HEK293 (cell line): ENCODE measurements around the gene TRIM56.

Experiments
- GLI4 ChIP-seq: fragments of 450-650 bp; formaldehyde crosslinking; IDR thresholded peaks from 2 replicates; pipeline ENCODE4 v1.5.1; 2016; ENCODE audit warnings: missing biosample characterization, missing genetic modification characterization
- KLF17 ChIP-seq: fragments of 450-650 bp; formaldehyde crosslinking; IDR thresholded peaks from 2 replicates; pipeline ENCODE4 v1.5.1; 2016; ENCODE audit warnings: missing biosample characterization, missing genetic modification characterization
- MZF1 ChIP-seq: fragments of 450-650 bp; formaldehyde crosslinking; IDR thresholded peaks from 2 replicates; pipeline ENCODE4 v1.5.1; 2017; ENCODE audit warnings: missing biosample characterization, missing genetic modification characterization, borderline replicate concordance
- PRDM1 ChIP-seq: fragments of 450-650 bp; formaldehyde crosslinking; IDR thresholded peaks from 2 replicates; pipeline ENCODE4; 2016; ENCODE audit warnings: missing biosample characterization, missing genetic modification characterization
- RBAK ChIP-seq: fragments of 450-650 bp; formaldehyde crosslinking; IDR thresholded peaks from 2 replicates; pipeline ENCODE4 v1.5.1; 2016; ENCODE audit warnings: missing biosample characterization, missing genetic modification characterization
- SCRT1 ChIP-seq: fragments of 450-650 bp; formaldehyde crosslinking; IDR thresholded peaks from 2 replicates; pipeline ENCODE4 v1.5.1; 2016; ENCODE audit warnings: missing biosample characterization, missing genetic modification characterization, borderline replicate concordance
- SP3 ChIP-seq: fragments of 450-650 bp; formaldehyde crosslinking; IDR thresholded peaks from 2 replicates; pipeline ENCODE4 v1.5.1; 2016; ENCODE audit warnings: missing biosample characterization, missing genetic modification characterization
- SP7 ChIP-seq: fragments of 450-650 bp; formaldehyde crosslinking; IDR thresholded peaks from 2 replicates; pipeline ENCODE4 v1.5.1; 2016; ENCODE audit warnings: missing biosample characterization, missing genetic modification characterization
- TRIM28 ChIP-seq: IDR thresholded peaks from 2 replicates; pipeline ENCODE4 v1.6.1; 2011; ENCODE audit warnings: low read length, control low read depth, borderline replicate concordance
- WT1 ChIP-seq: fragments of 450-650 bp; formaldehyde crosslinking; IDR thresholded peaks from 2 replicates; pipeline ENCODE4 v1.5.1; 2016; ENCODE audit warnings: missing biosample characterization, missing genetic modification characterization
- ZBTB48 ChIP-seq: fragments of 450-650 bp; formaldehyde crosslinking; IDR thresholded peaks from 2 replicates; pipeline ENCODE4 v1.5.1; 2016; ENCODE audit warnings: missing biosample characterization, missing genetic modification characterization
- ZFP3 ChIP-seq: fragments of 450-650 bp; formaldehyde crosslinking; IDR thresholded peaks from 2 replicates; pipeline ENCODE4 v1.5.1; 2016; ENCODE audit warnings: low read depth, missing biosample characterization, missing genetic modification characterization
- ZNF133 ChIP-seq: fragments of 450-650 bp; formaldehyde crosslinking; IDR thresholded peaks from 2 replicates; pipeline ENCODE4 v1.5.1; 2016; ENCODE audit warnings: missing biosample characterization, missing genetic modification characterization
- ZNF148 ChIP-seq: fragments of 450-650 bp; formaldehyde crosslinking; IDR thresholded peaks from 2 replicates; pipeline ENCODE4 v1.5.0; 2017; ENCODE audit warnings: missing biosample characterization, missing genetic modification characterization, borderline replicate concordance
- ZNF155 ChIP-seq: fragments of 450-650 bp; formaldehyde crosslinking; IDR thresholded peaks from 2 replicates; pipeline ENCODE4 v1.5.1; 2016; ENCODE audit warnings: missing biosample characterization, missing genetic modification characterization
- ZNF184 ChIP-seq: fragments of 450-650 bp; IDR thresholded peaks from 2 replicates; pipeline ENCODE4 v1.5.1; 2018; ENCODE audit warnings: missing biosample characterization, mild to moderate bottlenecking, missing genetic modification characterization
- ZNF324 ChIP-seq: fragments of 450-650 bp; formaldehyde crosslinking; IDR thresholded peaks from 2 replicates; pipeline ENCODE4 v1.5.1; 2016; ENCODE audit warnings: missing biosample characterization, missing genetic modification characterization
- ZNF350 ChIP-seq: fragments of 450-650 bp; formaldehyde crosslinking; IDR thresholded peaks from 2 replicates; pipeline ENCODE4 v1.5.0; 2017; ENCODE audit warnings: missing biosample characterization, mild to moderate bottlenecking, missing genetic modification characterization
- ZNF354C ChIP-seq: fragments of 450-650 bp; formaldehyde crosslinking; IDR thresholded peaks from 2 replicates; pipeline ENCODE4 v1.5.1; 2016; ENCODE audit warnings: missing biosample characterization, missing genetic modification characterization, low read depth, borderline replicate concordance
- ZNF423 ChIP-seq: fragments of 450-650 bp; formaldehyde crosslinking; IDR thresholded peaks from 2 replicates; pipeline ENCODE4 v1.5.1; 2016; ENCODE audit warnings: missing biosample characterization, missing genetic modification characterization
- ZNF426 ChIP-seq: fragments of 450-650 bp; formaldehyde crosslinking; IDR thresholded peaks from 2 replicates; pipeline ENCODE4 v1.5.1; 2017; ENCODE audit warnings: missing biosample characterization, missing genetic modification characterization, mild to moderate bottlenecking, inconsistent platforms, moderate library complexity
- ZNF624 ChIP-seq: fragments of 450-650 bp; formaldehyde crosslinking; IDR thresholded peaks from 2 replicates; pipeline ENCODE4 v1.5.1; 2017; ENCODE audit warnings: missing biosample characterization, missing genetic modification characterization
- ZNF677 ChIP-seq: fragments of 450-650 bp; IDR thresholded peaks from 2 replicates; pipeline ENCODE4 v1.5.0; 2018; ENCODE audit warnings: missing biosample characterization, mild to moderate bottlenecking, missing genetic modification characterization, moderate library complexity
- ZNF747 ChIP-seq: fragments of 450-650 bp; formaldehyde crosslinking; IDR thresholded peaks from 2 replicates; pipeline ENCODE4 v1.5.1; 2016; ENCODE audit warnings: missing biosample characterization, missing genetic modification characterization
- ZNF843 ChIP-seq: fragments of 450-650 bp; formaldehyde crosslinking; IDR thresholded peaks from 2 replicates; pipeline ENCODE4 v1.5.1; 2016; ENCODE audit warnings: missing biosample characterization, missing genetic modification characterization
- TF ChIP-seq, protein P1 (sequence below): fragments of 450-650 bp; formaldehyde crosslinking; IDR thresholded peaks from 2 replicates; pipeline ENCODE4 v1.5.1; 2017; ENCODE audit warnings: missing biosample characterization, missing genetic modification characterization
- TF ChIP-seq, protein P2 (sequence below): fragments of 450-650 bp; formaldehyde crosslinking; IDR thresholded peaks from 2 replicates; pipeline ENCODE4 v1.5.1; 2016; ENCODE audit warnings: missing biosample characterization, missing genetic modification characterization
- TF ChIP-seq, protein P3 (sequence below): fragments of 450-650 bp; formaldehyde crosslinking; IDR thresholded peaks from 2 replicates; pipeline ENCODE4 v1.5.1; 2016; ENCODE audit warnings: missing biosample characterization, missing genetic modification characterization, low read depth
- TF ChIP-seq, protein P4 (sequence below): fragments of 450-650 bp; formaldehyde crosslinking; IDR thresholded peaks from 2 replicates; pipeline ENCODE4 v1.5.1; 2016; ENCODE audit warnings: missing biosample characterization, missing genetic modification characterization

Gene TRIM56

DNA sequence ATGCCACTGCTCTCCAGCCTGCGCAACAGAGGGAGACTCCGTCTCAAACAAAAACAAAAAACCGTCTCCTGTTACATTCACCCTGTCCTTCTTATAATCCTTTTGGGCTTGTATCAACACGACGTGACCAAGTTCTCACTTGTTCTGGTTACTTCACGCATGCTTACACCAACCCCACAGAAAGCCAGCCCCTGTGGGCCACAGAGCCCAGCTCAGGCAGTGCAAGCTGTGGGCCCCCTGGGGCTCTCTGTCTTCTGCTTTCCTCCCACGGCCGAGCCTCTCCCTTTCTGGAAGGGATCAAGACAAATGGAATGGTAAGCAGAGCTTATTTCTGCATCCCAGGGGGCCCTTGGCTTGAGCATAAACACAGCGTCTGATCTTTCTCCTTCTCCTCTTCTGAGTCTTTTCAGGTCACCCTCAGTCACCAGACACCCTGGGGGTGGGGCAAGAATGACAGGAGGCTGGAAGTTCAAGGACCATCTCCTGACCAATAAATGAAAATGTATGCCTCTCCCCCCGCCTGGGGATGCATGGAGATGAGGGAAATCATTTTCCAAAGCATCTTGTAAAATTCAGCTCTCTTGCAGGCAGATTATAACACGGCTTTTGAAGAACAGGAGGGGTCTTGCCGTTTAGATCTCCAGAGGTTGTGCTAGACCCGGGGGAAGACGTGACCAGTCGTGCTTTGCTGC is 19.0 kb upstream of the TRIM56 start (continued):
- TF ChIP-seq ZFP3 (tag by site-specific recombination) (peak; percentile 56; the same call in 1 of the 2 replicates), ZNF354C (tag by site-specific recombination) (no peak), GLI4 (tag by site-specific recombination) (no peak), WT1 (tag by site-specific recombination) (peak; percentile 56), ZNF148 (tag by site-specific recombination) (no peak), ZNF426 (tag by site-specific recombination) (no peak), ZNF843 (tag by site-specific recombination) (peak; percentile 56; the same call in 1 of the 2 replicates), ZNF350 (tag by site-specific recombination) (no peak), MZF1 (tag by site-specific recombination) (no peak), ZNF423 (tag by site-specific recombination) (peak; percentile 72), ZBTB48 (tag by site-specific recombination) (peak; percentile 61; the same call in 1 of the 2 replicates), SCRT1 (tag by site-specific recombination) (peak; percentile 68; the same call in 1 of the 2 replicates), ZNF747 (tag by site-specific recombination) (no peak), PRDM1 (tag by site-specific recombination) (peak; percentile 54), KLF17 (tag by site-specific recombination) (no peak), ZNF133 (tag by site-specific recombination) (no peak), SP3 (tag by site-specific recombination) (no peak), SP7 (tag by site-specific recombination) (peak; percentile 43; the same call in 1 of the 2 replicates), ZNF624 (tag by site-specific recombination) (no peak), ZNF677 (tag by site-specific recombination) (no peak), ZNF324 (tag by site-specific recombination) (no peak), TRIM28 (peak; percentile 79; the same call in 1 of the 2 replicates), RBAK (tag by site-specific recombination) (no peak), ZNF155 (tag by site-specific recombination) (no peak), ZNF184 (tag by site-specific recombination) (no peak)
- TF ChIP-seq, protein P1, sequence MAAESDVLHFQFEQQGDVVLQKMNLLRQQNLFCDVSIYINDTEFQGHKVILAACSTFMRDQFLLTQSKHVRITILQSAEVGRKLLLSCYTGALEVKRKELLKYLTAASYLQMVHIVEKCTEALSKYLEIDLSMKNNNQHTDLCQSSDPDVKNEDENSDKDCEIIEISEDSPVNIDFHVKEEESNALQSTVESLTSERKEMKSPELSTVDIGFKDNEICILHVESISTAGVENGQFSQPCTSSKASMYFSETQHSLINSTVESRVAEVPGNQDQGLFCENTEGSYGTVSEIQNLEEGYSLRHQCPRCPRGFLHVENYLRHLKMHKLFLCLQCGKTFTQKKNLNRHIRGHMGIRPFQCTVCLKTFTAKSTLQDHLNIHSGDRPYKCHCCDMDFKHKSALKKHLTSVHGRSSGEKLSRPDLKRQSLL (tag by site-specific recombination), result no peak
- TF ChIP-seq, protein P2, sequence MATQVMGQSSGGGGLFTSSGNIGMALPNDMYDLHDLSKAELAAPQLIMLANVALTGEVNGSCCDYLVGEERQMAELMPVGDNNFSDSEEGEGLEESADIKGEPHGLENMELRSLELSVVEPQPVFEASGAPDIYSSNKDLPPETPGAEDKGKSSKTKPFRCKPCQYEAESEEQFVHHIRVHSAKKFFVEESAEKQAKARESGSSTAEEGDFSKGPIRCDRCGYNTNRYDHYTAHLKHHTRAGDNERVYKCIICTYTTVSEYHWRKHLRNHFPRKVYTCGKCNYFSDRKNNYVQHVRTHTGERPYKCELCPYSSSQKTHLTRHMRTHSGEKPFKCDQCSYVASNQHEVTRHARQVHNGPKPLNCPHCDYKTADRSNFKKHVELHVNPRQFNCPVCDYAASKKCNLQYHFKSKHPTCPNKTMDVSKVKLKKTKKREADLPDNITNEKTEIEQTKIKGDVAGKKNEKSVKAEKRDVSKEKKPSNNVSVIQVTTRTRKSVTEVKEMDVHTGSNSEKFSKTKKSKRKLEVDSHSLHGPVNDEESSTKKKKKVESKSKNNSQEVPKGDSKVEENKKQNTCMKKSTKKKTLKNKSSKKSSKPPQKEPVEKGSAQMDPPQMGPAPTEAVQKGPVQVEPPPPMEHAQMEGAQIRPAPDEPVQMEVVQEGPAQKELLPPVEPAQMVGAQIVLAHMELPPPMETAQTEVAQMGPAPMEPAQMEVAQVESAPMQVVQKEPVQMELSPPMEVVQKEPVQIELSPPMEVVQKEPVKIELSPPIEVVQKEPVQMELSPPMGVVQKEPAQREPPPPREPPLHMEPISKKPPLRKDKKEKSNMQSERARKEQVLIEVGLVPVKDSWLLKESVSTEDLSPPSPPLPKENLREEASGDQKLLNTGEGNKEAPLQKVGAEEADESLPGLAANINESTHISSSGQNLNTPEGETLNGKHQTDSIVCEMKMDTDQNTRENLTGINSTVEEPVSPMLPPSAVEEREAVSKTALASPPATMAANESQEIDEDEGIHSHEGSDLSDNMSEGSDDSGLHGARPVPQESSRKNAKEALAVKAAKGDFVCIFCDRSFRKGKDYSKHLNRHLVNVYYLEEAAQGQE (tag by site-specific recombination), result no peak
- TF ChIP-seq, protein P3, sequence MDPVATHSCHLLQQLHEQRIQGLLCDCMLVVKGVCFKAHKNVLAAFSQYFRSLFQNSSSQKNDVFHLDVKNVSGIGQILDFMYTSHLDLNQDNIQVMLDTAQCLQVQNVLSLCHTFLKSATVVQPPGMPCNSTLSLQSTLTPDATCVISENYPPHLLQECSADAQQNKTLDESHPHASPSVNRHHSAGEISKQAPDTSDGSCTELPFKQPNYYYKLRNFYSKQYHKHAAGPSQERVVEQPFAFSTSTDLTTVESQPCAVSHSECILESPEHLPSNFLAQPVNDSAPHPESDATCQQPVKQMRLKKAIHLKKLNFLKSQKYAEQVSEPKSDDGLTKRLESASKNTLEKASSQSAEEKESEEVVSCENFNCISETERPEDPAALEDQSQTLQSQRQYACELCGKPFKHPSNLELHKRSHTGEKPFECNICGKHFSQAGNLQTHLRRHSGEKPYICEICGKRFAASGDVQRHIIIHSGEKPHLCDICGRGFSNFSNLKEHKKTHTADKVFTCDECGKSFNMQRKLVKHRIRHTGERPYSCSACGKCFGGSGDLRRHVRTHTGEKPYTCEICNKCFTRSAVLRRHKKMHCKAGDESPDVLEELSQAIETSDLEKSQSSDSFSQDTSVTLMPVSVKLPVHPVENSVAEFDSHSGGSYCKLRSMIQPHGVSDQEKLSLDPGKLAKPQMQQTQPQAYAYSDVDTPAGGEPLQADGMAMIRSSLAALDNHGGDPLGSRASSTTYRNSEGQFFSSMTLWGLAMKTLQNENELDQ (tag by site-specific recombination), result no peak
- TF ChIP-seq, protein P4, sequence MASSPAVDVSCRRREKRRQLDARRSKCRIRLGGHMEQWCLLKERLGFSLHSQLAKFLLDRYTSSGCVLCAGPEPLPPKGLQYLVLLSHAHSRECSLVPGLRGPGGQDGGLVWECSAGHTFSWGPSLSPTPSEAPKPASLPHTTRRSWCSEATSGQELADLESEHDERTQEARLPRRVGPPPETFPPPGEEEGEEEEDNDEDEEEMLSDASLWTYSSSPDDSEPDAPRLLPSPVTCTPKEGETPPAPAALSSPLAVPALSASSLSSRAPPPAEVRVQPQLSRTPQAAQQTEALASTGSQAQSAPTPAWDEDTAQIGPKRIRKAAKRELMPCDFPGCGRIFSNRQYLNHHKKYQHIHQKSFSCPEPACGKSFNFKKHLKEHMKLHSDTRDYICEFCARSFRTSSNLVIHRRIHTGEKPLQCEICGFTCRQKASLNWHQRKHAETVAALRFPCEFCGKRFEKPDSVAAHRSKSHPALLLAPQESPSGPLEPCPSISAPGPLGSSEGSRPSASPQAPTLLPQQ (tag by site-specific recombination), result peak; percentile 78
